G401.6 (cell line): ENCODE data around the gene KIF26B.

Experiments
- FAIRE-seq: peaks from 2 replicates; lab custom pipeline; 2012; peaks lifted over from hg19 to GRCh38; lab: Jason Lieb, UNC

The KIF26B gene

DNA sequence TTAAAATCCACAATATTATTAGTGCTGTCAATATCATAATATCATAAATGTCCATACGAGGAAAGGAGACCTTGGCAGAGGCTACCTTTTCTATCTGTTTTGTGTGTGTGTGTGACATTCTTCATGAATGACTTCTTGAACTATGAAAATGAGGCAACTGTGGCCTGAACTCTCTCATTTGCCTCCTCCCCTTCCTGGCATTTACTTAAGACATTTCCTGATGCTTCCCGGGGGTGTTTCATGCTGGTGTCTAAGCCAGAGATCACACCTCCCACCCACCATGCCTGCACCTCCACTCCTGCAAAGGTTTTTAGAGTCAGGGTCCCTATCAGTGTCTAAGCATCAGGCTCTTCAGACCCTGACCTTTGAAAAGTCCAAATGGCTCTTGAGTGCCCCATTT lies 420.9 kb downstream of the KIF26B start:
- no peak for FAIRE-seq

DNA sequence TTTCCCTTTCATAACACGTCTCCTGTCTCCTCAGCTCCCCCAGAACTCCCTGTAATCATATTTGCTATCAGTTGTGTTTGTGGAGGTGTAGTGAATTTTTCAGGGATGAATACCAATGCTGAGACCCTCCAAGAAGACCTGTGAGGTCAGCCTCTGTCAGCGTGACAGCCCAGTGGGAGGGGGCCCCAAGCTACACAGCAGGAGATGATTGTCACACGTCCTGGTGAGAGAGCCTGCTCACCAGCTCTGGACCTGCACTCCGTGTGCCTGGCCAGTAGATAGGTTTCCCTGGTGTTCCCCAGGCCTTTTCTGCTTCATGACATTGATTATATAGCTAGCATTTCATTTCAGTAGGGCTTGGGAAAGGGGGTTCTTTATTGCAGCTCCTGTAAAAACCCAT lies 421.5 kb downstream of the KIF26B start:
- FAIRE-seq: no peak

DNA sequence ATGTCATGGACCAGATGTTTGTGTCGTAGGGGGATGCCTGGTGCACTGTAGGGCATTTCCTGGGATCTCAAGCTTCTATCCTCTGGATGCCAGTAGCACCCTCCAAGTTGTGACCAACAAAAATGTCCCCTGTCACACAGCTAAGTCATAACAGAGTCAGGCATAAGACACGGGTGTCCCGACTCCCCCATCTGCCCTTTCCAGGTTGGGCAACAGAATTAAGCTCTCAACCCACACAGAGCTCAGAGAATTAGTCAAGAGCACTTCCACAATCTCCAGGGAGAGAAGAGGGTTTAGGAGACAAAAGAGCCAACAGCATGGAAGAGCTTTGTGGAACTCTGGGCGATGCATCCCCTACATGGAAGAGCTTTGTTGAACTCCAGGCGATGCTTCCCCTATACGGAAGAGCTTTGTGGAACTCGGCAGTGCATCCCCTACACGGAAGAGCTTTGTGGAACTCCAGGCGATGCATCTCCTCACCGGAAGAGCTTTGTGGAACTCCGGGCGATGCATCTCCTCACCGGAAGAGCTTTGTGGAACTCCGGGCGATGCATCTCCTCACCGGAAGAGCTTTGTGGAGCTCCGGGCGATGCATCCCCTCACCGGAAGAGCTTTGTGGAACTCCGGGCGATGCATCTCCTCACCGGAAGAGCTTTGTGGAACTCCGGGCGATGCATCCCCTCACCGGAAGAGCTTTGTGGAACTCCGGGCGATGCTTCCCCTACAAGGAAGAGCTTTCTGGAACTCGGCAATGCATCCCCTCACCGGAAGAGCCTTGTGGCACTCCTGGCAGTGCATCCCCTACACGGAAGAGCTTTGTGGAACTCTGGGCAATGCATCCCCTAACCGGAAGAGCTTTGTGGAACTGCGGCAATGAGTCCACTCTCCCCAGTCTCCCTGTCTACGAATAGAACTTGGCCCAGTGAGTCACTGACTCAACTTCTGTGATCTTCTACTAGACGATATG lies 422.7 kb downstream of the KIF26B start:
- FAIRE-seq: no peak

DNA sequence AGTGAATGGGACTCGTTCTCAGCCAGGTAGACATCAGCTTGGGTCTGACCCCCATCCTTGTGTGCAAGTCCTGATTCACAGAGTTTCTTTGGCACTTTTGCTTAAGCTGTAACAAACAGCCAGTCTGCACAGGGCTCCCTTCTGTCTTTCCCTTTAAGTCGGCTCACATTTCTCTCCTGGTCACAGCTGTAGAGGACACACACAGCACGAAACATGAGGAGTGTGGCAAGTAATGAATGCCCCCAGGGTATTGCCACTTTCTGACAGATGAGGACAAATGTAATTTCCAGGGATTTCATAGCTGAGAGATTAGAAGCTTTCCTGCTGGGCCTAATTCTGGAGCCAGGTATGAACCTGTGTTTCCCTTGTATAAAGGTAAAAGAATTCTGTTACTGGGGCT lies 423.5 kb downstream of the KIF26B start:
- FAIRE-seq: no peak

DNA sequence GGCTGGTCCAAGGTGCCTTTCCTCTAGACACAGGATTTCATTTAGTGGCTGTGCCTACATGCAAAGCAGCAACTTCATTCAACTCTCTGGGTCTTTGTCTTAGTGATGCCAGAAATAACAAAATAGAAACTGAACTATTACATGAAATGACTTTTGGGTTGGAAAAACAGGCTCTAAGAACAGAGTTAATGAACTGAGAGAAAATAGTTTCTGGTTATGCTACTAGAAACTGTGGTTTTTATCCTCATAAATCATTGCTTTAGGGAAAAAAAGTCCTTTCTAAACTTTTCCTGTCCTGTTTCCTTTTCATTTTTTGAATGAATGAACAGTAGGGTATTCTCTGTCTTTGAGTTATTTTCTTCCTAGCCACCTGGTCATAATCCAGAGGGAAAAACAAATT lies 424.0 kb downstream of the KIF26B start:
- no peak for FAIRE-seq

DNA sequence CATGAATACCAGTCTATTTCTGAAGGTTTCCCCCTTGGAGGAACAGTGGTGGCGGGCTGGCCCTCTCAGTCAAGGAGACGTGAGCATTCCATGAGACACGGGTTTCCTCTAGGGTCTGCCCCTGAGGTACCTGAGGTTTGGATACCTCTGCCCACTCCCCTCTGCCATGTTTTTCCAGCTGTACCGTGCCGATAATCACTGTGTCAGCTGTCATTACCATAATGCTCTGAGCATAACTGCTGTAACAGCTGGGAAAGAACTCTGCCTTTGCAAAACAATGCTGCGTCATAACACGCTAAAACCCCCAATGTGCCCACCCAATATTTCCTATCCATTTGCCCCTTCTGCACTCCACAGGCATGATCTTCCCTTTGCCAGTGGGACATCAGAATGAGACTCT lies 425.1 kb downstream of the KIF26B start:
- no peak for FAIRE-seq

DNA sequence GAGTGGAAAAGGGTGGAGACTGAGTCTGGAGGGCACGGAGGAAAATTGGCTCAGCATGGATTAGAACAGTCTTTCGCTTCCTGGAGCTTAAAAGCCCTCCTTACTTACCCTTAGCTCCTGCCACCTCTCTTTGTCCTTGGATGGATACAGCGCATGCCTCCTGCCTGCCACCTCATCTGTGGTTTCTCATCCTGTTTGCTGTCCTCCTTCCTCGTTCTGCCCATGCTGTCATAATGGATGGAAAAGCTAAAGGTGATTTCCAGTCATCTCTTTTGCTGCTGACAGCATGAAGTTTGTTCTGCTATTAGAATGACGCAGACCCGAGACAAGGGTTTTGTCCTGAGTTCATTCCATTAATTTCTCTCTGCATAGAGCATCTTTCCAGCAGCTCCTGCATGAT lies 425.9 kb downstream of the KIF26B start:
- FAIRE-seq: no peak

DNA sequence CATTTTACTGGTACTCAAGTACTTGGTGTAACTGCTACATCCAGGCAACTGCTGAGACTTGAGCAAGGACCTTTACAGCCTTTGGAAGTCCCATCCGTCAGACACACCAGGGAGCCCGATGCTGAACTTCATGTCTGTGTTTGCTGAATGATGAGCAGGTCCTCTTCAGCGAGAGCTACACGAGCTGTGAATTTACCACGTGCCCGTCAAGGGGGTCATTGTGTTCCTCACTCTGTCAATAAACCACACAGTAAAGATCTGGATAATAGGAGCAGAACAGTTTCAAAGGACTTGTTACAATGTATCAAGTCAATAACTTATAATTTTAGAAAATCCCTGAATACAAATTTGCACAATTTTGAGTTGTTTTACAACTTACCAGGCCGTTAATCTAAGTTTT lies 427.2 kb downstream of the KIF26B start:
- FAIRE-seq: no peak

DNA sequence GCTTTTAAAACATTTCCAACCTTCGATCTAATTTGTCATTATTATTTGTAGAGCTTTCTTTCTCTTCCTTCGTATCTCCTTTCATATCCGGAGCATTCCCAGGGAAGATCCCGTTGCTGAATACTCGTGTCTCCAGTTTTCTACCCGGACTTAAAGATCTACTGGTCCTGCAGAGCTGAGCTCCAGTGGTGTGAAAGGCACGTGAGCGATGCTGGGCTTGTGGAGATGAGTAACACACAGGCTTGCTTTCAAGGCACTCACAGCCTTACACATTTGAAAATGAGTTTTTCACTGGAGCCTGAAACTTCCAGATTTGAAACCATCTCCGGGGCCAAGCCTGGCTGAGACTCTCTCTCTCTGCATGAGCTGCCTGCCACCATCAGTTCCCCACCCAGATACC lies 428.3 kb downstream of the KIF26B start:
- no peak for FAIRE-seq

DNA sequence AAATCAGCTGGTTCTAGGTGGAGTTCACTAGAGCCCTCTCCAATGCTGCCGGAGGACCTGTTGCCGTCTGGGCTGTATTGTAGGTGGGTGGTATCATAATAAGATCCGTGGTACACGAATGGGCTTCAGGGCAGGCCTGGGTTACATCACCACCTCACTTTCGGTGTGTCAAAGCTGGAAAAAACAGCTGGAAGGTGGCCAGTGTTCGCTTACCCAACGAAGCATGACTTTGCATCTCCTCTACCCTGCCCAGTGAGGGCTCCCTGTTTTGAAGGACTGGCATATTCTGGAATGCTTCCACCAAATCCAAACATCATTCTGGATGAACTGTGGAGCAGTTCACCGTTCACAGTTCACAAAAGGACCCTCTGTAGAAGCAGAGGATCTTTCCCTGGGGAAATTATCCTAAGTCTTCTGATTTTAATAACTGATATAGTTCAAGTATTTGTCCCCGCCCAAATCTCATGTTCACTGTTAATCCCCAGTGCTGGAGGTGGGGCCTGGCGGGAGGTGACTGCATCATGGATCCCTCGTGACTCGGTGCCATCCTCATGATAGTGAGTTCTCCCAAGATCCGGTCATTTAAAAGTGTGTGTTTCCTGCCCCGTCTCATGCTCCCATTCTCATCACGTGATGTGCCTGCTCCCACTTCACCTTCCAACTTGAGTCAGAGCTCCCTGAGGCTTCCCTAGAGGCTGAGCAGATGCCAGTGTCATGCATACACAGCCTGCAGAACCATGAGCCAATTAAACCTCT lies 429.0 kb downstream of the KIF26B start:
- no peak for FAIRE-seq

DNA sequence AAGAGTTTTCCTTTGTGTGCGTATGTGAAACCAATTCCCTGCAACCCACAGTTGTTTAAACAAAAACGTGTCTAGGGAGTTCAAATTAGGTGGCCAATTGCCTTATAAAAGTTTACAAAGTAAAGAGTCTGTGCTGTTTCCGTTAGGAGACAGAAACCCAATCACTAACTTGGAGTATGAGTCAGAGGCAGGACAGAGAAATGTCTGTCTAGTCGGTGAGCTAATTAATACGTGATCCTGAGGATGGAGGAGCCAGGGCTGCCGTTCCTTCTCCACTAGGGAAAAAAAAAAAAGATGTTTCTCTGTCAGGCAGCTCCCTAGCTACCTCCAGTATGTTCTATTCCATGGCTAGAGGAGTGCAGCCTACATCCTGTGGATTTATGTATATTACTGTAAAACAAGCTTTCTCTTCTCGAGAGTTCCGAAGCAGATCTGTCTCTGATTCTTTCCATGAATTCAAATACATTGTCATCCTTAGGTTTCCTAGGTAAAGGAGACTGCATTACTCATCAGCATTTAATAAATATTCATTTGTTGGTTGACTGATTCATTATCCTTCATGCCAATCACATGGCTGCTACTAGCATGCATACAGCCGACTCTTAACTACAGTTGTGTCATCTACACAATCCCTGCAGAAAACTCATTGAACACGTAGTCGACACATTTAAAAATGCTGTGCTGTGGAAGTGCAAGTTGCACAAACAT lies 430.6 kb downstream of the KIF26B start:
- FAIRE-seq: no peak

DNA sequence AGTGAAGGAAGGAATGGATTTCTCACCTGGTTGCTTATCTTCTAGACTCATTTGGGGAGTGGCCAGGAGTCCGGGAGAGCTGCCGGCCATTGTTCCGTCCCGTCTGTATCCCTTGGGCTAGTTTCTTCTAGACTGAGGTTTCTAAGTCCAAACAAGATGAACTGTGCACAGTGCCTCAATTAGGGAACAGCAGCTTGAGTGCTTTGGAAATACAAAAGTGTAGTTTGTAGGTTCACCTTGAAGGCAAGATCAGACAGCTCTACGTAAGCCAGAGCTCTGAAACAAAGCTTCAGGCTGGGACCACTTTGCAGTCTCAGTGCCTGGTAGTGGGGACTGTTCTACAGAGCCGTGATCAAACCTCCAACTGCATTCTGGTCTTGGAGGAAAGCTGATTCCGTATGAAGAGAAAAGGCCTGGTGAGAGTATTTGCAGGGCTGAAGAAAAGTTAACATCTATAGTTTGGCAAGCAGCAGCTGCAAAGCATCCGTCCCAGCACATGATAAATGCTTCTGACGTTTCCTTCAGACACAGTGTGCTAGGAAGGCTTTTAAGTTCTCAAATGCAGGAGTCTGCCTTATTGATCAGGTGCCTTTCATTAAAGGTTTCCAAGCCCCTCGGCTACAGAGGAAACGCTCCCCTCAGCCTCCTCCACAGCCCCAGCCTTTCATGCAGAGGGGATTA lies 432.8 kb downstream of the KIF26B start:
- FAIRE-seq: no peak

DNA sequence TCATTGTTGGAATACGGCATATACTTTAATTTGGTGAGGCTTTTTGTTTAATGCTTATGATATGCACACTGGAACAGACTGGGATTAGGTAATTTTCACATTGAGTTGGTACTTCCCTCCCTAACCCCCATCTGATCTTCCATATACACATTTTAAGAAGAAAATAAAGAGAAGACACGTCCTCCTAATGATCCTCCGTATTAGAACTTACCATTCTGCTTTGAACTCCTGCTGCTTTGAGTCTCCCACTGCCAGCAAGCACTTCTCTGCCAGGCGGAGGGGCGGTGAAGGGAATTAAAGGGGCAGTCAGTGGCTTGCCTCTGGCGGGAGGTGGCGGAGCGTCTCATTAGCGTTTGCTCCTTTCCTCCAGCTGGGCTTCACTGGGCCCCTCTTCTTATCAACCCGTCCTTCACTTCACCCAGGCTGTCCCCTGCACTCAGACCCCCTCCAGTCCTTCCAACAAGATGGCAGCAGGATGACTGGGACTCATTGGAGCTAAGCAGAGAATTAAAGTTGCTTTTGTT lies 433.4 kb downstream of the KIF26B start:
- FAIRE-seq: no peak

DNA sequence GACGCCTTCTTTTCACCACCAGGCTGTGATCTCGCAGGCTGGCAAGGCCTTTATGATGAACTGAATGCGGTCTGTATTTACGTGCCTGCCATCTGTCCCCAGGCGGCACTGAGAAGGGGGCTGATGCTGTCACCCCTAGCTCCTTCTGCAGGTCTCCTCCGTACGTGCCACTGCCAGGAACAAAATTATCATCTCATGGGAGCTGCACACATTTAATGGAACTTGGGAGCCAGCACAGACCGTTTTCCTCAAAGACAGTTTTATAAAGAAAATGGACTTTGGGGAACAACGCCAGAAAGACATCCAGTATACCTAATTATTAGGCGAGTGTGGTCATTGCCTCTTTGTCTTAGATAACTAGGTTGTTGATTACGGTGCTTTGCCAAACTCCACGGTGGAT lies 434.5 kb downstream of the KIF26B start:
- FAIRE-seq: no peak

DNA sequence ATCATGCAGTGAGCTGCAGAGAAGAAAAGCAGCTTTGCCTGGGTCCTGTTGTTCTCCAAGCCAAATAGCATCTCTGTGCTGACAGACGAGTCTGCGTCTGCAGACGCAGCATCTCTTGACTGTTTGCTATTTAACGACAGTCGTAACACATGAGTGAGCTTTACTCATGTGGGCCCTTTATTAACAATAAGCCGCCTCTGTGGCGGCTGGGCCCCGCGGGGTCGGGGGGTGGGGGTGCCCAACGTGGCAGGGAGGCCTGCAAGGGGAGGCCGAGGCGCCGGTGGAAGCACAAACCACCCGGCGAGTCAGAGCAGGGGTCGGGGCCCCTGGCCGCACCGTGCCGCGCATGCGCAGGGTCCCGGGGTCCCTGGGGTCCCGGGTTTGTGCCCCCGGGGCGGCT lies 435.1 kb downstream of the KIF26B start:
- FAIRE-seq: no peak

DNA sequence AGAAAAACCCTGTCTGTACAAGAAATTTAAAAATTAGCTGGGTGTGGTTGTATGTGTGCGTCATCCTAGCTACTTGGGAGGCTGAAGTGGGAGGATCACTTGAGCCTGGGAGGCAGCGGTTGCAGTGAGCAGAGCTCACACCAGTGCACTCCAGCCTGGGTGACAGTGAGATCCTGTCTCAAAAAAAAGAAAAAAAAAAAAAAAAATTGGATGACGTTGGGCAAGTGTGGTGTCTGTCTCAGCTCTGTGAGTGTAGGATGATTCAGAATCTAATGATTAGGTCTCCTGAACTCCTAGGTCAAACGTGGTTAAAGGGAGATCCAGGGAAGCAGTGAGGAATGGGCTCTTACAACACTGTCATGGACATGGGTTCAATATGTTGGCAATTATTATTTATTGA lies 435.9 kb downstream of the KIF26B start:
- no peak for FAIRE-seq

DNA sequence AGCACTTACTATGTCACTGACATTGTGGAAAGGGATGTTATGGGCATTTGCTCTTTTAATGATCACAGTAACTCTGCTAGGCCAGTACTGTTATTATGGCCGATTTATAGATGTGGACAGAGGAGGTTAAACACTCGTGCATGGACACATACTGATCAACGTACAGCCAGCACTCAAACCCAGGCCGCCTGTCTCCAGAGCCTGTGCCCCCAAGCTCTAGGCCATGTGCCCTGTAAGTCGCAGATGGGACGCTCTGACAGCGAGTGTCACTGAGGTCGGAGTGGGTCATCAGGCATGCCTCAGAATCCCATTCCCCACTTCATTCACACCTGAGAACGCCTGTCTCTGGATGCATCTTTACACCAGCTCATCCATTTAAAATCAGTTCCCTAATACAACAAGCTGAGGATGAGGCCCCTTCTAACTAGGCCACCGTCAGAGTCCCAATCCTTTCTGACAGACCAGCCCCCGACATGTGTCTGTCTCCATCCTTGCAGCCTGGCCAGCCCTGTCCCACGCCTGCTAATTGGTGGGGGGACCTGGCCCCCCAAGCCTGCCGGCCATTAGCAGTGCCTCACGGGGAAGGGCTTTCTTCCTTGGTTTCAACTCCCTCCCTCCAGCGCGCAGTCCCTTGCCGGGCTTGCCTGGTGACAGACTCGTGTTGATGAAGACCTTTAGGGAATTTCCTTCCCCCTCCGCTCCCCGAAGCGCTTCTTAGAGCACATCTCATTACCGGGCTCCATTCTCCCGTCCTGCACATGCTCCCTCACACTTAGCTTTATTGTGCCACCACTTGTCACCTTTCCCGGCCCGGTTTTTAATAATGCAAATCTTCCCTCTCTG lies 436.8 kb downstream of the KIF26B start:
- FAIRE-seq: no peak

DNA sequence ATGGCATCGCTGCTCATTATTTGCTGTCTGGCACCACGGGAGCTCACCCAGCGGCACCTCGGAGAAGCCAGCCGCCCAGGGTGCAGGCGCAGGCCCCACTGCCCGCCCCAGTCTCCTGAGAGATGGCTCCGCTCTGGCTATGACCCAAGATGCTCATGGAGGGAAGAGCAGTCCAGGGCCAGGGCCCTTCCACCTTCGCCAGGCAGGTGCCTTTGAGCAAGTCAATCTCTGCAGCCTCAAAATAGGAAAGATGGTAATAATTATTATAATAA lies 437.3 kb downstream of the KIF26B start:
- no peak for FAIRE-seq

DNA sequence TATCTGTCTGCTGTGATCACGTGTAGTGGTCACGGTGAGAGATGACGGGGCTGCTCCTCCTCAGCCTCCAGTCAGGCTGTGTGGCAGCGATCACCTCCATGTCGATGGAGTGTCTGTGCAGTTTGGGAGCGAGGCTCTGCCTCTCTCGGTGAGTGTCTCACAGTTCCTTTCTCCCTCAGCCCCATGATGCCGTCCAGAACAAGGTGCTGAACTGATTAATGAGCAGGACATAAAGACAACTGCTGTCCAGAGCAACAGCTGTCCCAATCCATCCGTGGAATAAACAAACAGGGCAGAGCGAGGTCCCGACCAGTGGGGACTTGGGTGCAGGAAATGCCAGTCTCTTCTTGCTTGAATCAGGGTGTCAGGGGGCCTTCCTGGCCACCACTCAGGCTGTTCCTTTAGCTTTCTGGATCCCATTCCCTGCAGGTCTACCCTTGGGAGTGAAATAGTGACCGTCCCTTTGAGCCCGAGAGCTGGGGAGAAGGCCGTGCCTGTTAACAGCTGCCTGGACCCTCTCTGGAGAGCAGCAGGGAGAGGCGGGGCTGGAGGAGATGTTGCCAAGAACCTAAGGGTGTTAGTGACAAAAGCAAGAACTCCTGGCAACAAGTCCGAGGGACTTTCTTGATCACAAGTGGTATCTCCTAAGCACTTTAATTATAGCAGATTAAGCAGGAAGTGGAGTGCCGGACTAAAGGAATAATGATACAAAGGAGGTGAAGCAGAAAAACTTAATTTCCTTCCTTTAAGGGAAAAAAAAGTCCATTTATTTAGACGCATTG lies 443.9 kb downstream of the KIF26B start:
- no peak for FAIRE-seq

DNA sequence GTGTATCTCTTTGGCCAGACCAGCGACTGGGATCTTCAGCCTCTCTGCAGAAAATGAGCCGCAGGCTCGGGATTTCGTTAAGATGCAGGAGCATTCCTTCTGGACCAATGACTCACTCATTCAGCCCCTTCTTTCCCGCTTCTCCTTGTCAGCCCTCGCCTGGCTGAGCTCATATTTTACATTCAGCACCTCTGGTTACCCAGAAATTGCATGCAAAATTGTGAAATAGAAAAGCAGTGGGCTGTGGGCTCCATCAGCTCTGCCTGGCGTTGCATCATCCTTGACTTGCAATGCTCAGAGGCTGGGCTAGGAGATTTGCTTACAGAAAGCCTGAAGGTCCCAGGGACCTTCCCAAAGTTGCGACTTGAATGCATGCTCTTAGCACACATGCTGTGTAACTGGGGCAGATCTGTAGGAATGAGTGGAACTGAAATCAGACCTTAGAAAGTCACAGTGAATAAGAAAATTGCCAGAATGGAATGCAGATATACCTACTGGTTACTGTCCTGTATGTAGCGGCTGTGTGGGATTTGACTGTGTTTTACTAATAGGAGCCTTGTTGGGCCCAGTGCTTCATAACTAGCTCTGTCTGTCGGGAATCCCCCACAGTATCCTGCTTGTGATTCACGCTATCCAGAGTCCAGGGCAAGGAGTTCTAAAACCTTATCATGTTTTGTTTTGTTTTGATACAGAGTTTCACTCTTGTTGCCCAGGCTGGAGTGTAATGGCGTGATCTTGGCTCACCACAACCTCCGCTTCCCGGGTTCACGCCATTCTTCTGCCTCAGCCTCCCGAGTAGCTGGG lies 444.8 kb downstream of the KIF26B start:
- FAIRE-seq: no peak
